ENCODE results near the gene PELI2.

GRCh38 chr14:56278383-56278782 lies 160.2 kb downstream of the PELI2 start:
- TF ChIP-seq, protein P1, sequence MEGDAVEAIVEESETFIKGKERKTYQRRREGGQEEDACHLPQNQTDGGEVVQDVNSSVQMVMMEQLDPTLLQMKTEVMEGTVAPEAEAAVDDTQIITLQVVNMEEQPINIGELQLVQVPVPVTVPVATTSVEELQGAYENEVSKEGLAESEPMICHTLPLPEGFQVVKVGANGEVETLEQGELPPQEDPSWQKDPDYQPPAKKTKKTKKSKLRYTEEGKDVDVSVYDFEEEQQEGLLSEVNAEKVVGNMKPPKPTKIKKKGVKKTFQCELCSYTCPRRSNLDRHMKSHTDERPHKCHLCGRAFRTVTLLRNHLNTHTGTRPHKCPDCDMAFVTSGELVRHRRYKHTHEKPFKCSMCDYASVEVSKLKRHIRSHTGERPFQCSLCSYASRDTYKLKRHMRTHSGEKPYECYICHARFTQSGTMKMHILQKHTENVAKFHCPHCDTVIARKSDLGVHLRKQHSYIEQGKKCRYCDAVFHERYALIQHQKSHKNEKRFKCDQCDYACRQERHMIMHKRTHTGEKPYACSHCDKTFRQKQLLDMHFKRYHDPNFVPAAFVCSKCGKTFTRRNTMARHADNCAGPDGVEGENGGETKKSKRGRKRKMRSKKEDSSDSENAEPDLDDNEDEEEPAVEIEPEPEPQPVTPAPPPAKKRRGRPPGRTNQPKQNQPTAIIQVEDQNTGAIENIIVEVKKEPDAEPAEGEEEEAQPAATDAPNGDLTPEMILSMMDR (IDR thresholded peaks at IDR 0.05): no peak
- TF ChIP-seq POLR2AphosphoS5 (IDR thresholded peaks at IDR 0.05) (no peak), POLR2A (IDR thresholded peaks at IDR 0.05) (no peak)

Data from prostate gland (tissue), 2 donors.